ENCODE measurements around the gene GRAMD1A. TPM values are rescaled to one million over a fixed set of nuclear protein-coding genes. Genes with fewer than 3 reads are reported as not detected.
"Not testable (repeated sequence)": the region's sequence is repeated elsewhere in the genome, so short reads cannot be mapped to it uniquely, and the experiment has no call there.

Gene GRAMD1A
- total RNA-seq, 3 donors from 2014 or later, result 30.6 to 56.0 (median 38.6) TPM

- Histone ChIP-seq H3K27ac (no peak overlapping the region), H3K36me3 (no peaks in the 10 kb centered on the region), H3K4me3 (no peak overlapping the region), H3K4me1 (no peaks in the 10 kb centered on the region), H3K9me3 (no peaks in the 10 kb centered on the region), H3K27me3 (no peaks in the 10 kb centered on the region)
- no peak for DNase-seq (ENCODE audit: low spot score in 2 of 2)
- TF ChIP-seq POLR2AphosphoS5 (IDR thresholded peaks at IDR 0.05) (no peak), POLR2A (IDR thresholded peaks at IDR 0.05) (no peak)
- TF ChIP-seq, protein P1, sequence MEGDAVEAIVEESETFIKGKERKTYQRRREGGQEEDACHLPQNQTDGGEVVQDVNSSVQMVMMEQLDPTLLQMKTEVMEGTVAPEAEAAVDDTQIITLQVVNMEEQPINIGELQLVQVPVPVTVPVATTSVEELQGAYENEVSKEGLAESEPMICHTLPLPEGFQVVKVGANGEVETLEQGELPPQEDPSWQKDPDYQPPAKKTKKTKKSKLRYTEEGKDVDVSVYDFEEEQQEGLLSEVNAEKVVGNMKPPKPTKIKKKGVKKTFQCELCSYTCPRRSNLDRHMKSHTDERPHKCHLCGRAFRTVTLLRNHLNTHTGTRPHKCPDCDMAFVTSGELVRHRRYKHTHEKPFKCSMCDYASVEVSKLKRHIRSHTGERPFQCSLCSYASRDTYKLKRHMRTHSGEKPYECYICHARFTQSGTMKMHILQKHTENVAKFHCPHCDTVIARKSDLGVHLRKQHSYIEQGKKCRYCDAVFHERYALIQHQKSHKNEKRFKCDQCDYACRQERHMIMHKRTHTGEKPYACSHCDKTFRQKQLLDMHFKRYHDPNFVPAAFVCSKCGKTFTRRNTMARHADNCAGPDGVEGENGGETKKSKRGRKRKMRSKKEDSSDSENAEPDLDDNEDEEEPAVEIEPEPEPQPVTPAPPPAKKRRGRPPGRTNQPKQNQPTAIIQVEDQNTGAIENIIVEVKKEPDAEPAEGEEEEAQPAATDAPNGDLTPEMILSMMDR (IDR thresholded peaks at IDR 0.05), result no peak
- intact Hi-C loops (cut with DNase I; ENCODE audit: low total_unique reads), result no loop called here
Measured at GRCh38 chr19:34990578-34991192, 9.4 kb upstream of the GRAMD1A start.

- H3K4me1 ChIP-seq, result no peaks in the 10 kb centered on the region
- no peaks in the 10 kb centered on the region for H3K9me3 ChIP-seq
- H3K4me3 ChIP-seq, result no peak overlapping the region
- TF ChIP-seq, protein P1 (IDR thresholded peaks at IDR 0.05), result no peak
- TF ChIP-seq POLR2AphosphoS5 (IDR thresholded peaks at IDR 0.05) (no peak), POLR2A (IDR thresholded peaks at IDR 0.05) (no peak)
- H3K27ac ChIP-seq, result no peak overlapping the region
- no peaks in the 10 kb centered on the region for H3K27me3 ChIP-seq
- intact Hi-C loops (cut with DNase I; ENCODE audit: low total_unique reads), result no loop called here
- no peaks in the 10 kb centered on the region for H3K36me3 ChIP-seq
- DNase-seq (ENCODE audit: low spot score in 2 of 2), result no peak
Measured at GRCh38 chr19:34991542-34992333, 8.4 kb upstream of the GRAMD1A start.

- DNase-seq (ENCODE audit: low spot score in 2 of 2); H3K4me1 ChIP-seq; intact Hi-C loops (cut with DNase I; ENCODE audit: low total_unique reads); H3K27ac ChIP-seq; H3K4me3 ChIP-seq; H3K27me3 ChIP-seq; H3K9me3 ChIP-seq; H3K36me3 ChIP-seq: not testable (repeated sequence)
Measured at GRCh38 chr19:34992582-34992981, 7.5 kb upstream of the GRAMD1A start.

DNA sequence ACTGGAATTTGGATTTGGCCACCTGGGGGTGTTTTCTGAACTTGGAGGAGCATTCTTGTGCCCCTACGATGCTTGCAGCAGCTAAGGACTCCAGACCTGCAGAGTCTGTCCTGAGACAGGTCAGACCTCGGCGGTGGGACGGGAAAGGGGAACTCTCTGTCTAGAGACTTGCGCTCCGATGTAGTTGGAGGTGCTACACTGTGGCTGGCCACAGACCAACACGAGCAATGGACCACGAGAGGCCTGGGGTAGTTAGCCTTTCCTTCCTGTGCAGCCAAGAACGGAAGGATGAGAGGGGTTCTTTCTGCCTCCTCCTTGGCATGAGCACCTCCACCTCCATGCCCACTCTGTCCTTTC is 5.9 kb upstream of the GRAMD1A start:
- Histone ChIP-seq H3K36me3 (no peaks in the 10 kb centered on the region), H3K4me3 (no peak overlapping the region), H3K9me3 (no peaks in the 10 kb centered on the region), H3K4me1 (no peaks in the 10 kb centered on the region), H3K27me3 (no peaks in the 10 kb centered on the region), H3K27ac (peak overlapping the region; percentile 48 to 66)
- no peak for DNase-seq (ENCODE audit: low spot score in 2 of 2)
- intact Hi-C loops (cut with DNase I; ENCODE audit: low total_unique reads), result no loop called here
- TF ChIP-seq POLR2AphosphoS5 (IDR thresholded peaks at IDR 0.05) (no peak), POLR2A (IDR thresholded peaks at IDR 0.05) (no peak)
- TF ChIP-seq, protein P1 (IDR thresholded peaks at IDR 0.05), result no peak

DNA sequence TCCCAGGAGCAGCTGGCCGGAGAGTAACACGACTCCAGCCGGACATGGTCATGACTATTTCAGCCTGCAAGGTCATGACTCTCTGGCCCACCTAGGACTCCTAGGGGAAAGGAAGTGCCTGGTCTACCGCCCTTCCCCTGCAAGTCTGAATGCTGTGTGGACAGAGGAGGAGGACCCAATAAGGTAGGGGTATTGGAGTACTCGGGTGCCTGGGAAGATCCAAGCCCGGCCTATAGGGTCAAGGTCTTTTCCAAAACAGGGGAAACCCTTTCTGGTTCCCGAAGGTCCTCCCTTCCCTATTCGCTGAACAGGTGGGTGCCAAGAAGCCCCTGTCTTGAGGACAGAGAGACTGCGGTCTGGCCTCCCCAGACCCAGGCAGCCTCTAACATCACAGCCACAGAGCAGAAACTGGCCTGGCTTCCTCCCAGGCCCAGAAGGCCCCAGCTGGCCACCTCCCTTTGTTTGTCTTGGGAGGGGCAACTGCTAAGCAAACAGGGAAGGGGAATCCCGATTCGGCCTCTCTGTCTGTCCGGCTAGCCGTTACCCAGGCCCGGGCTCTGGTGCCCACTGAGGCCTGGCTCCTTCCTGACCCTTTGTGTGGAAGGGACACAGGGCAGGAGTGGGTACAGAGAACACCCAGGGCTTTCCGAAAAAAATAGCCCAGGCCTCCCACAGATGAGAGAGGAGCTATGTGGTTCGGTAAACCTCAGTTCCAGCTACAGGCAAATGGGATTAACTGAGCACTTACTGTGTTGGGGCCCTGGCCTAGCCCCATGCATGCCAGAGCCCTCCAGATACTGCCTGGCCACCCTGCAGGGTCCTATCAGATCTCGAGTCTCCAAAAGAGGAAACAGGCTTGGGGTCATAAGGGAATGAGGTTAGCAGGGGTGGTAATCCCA is 5.2 kb upstream of the GRAMD1A start:
- peak overlapping the region; percentile 48 to 66 for H3K27ac ChIP-seq
- intact Hi-C loops (cut with DNase I; ENCODE audit: low total_unique reads), result no loop called here
- H3K9me3 ChIP-seq, result no peaks in the 10 kb centered on the region
- peak in 1 of 2 donors; percentile 82 for DNase-seq (ENCODE audit: low spot score in 2 of 2)
- H3K4me1 ChIP-seq, result no peaks in the 10 kb centered on the region
- H3K36me3 ChIP-seq, result no peaks in the 10 kb centered on the region
- TF ChIP-seq, protein P1 (IDR thresholded peaks at IDR 0.05), result no peak
- TF ChIP-seq POLR2AphosphoS5 (IDR thresholded peaks at IDR 0.05) (no peak), POLR2A (IDR thresholded peaks at IDR 0.05) (no peak)
- H3K4me3 ChIP-seq, result no peak overlapping the region
- no peaks in the 10 kb centered on the region for H3K27me3 ChIP-seq

All from breast epithelium (tissue), 4 donors.